Mucosa of rectum (tissue), 2 donors: ENCODE data around the gene CTIF.

Experiments
- H3K27ac ChIP-seq, 2 donors: one replicate each; pipeline ENCODE4 v1.7.0; 2013; ENCODE audit warnings: inconsistent platforms in 2 of 2, low read depth in 2 of 2, low read length in 2 of 2
- H3K27me3 ChIP-seq, 2 donors: one replicate each; pipeline ENCODE4 v1.7.0; 2013; ENCODE audit warnings: low read length in 2 of 2; ENCODE audit not compliant: control insufficient read depth in 2 of 2, insufficient read depth in 2 of 2
- H3K36me3 ChIP-seq, 2 donors: one replicate each; pipeline ENCODE4 v1.7.0; 2013; ENCODE audit warnings: low read length in 2 of 2; ENCODE audit not compliant: control insufficient read depth in 2 of 2, insufficient read depth in 2 of 2
- H3K4me1 ChIP-seq, 2 donors: one replicate each; pipeline ENCODE4 v1.7.0; 2013; ENCODE audit warnings: low read length in 2 of 2, mild to moderate bottlenecking in 1 of 2; ENCODE audit not compliant: control insufficient read depth in 2 of 2, insufficient read depth in 2 of 2
- H3K4me3 ChIP-seq, 2 donors: one replicate each; pipeline ENCODE4 v1.7.0; 2013; ENCODE audit warnings: low read length in 2 of 2
- H3K9ac ChIP-seq, 2 donors: one replicate each; pipeline ENCODE4 v1.7.0; 2013; ENCODE audit warnings: low read length in 2 of 2, low read depth in 1 of 2, mild to moderate bottlenecking in 1 of 2
- H3K9me3 ChIP-seq, 2 donors: one replicate each; pipeline ENCODE4 v1.7.0; 2013; ENCODE audit warnings: low read length in 2 of 2; ENCODE audit not compliant: control insufficient read depth in 2 of 2
- donor health status: healthy.
- donor health status: Normal muscosa, but diverticular disease.

CTIF gene

GRCh38 chr18:48562075-48562474 is 23.2 kb downstream of the CTIF start:
- Histone ChIP-seq H3K36me3 (no peaks in the 10 kb centered on the region), H3K9ac (no peak overlapping the region), H3K4me3 (no peak overlapping the region), H3K4me1 (peaks cover 0 to 2% of the 10 kb centered on the region in 2 donors), H3K9me3 (no peaks in the 10 kb centered on the region), H3K27ac (no peak overlapping the region), H3K27me3 (no peaks in the 10 kb centered on the region)

- Histone ChIP-seq H3K36me3 (no peaks in the 10 kb centered on the region), H3K4me3 (no peak overlapping the region), H3K9me3 (no peaks in the 10 kb centered on the region), H3K27ac (no peak overlapping the region), H3K27me3 (no peaks in the 10 kb centered on the region), H3K4me1 (peaks cover 0 to 2% of the 10 kb centered on the region in 2 donors), H3K9ac (no peak overlapping the region)
Observed at GRCh38 chr18:48563027-48563426, 24.2 kb downstream of the CTIF start.

GRCh38 chr18:48564139-48564538 is 25.3 kb downstream of the CTIF start:
- peaks cover 0 to 2% of the 10 kb centered on the region in 2 donors for H3K4me1 ChIP-seq

GRCh38 chr18:48565105-48565504 is 26.3 kb downstream of the CTIF start:
- no peak overlapping the region for H3K4me3 ChIP-seq
- no peak overlapping the region for H3K9ac ChIP-seq
- no peaks in the 10 kb centered on the region for H3K27me3 ChIP-seq
- H3K36me3 ChIP-seq: no peaks in the 10 kb centered on the region
- peaks cover 0 to 2% of the 10 kb centered on the region in 2 donors for H3K4me1 ChIP-seq
- no peaks in the 10 kb centered on the region for H3K9me3 ChIP-seq
- no peak overlapping the region for H3K27ac ChIP-seq

More at GRCh38 chr18:48564139-48564538, 25.3 kb downstream of the CTIF start:
- H3K4me3 ChIP-seq: no peak overlapping the region
- H3K9ac ChIP-seq: no peak overlapping the region
- H3K9me3 ChIP-seq: no peaks in the 10 kb centered on the region
- no peaks in the 10 kb centered on the region for H3K27me3 ChIP-seq
- no peaks in the 10 kb centered on the region for H3K36me3 ChIP-seq
- H3K27ac ChIP-seq: no peak overlapping the region

GRCh38 chr18:48566589-48566988 is 27.8 kb downstream of the CTIF start:
- H3K4me3 ChIP-seq: no peak overlapping the region
- no peak overlapping the region for H3K27ac ChIP-seq
- H3K9ac ChIP-seq: no peak overlapping the region
- H3K27me3 ChIP-seq: no peaks in the 10 kb centered on the region
- H3K4me1 ChIP-seq: peaks cover 0 to 2% of the 10 kb centered on the region in 2 donors
- H3K9me3 ChIP-seq: no peaks in the 10 kb centered on the region
- no peaks in the 10 kb centered on the region for H3K36me3 ChIP-seq

- Histone ChIP-seq H3K4me1 (peaks cover 0 to 1% of the 10 kb centered on the region in 2 donors), H3K27ac (no peak overlapping the region), H3K4me3 (no peak overlapping the region), H3K27me3 (no peaks in the 10 kb centered on the region), H3K9ac (no peak overlapping the region), H3K9me3 (no peaks in the 10 kb centered on the region), H3K36me3 (no peaks in the 10 kb centered on the region)
Observed at GRCh38 chr18:48567388-48567787, 28.6 kb downstream of the CTIF start.

GRCh38 chr18:48569139-48569914 is 30.5 kb downstream of the CTIF start:
- Histone ChIP-seq H3K9ac (no peak overlapping the region), H3K9me3 (no peaks in the 10 kb centered on the region), H3K4me3 (no peak overlapping the region), H3K27me3 (no peaks in the 10 kb centered on the region), H3K4me1 (no peaks in the 10 kb centered on the region), H3K27ac (no peak overlapping the region), H3K36me3 (no peaks in the 10 kb centered on the region)

- Histone ChIP-seq H3K27me3 (no peaks in the 10 kb centered on the region), H3K36me3 (no peaks in the 10 kb centered on the region), H3K9ac (no peak overlapping the region), H3K4me3 (no peak overlapping the region), H3K27ac (no peak overlapping the region), H3K4me1 (no peaks in the 10 kb centered on the region), H3K9me3 (no peaks in the 10 kb centered on the region)
Observed at GRCh38 chr18:48569915-48570264, 31.1 kb downstream of the CTIF start.

- no peaks in the 10 kb centered on the region for H3K36me3 ChIP-seq
- no peaks in the 10 kb centered on the region for H3K9me3 ChIP-seq
- no peak overlapping the region for H3K9ac ChIP-seq
- no peak overlapping the region for H3K27ac ChIP-seq
- no peaks in the 10 kb centered on the region for H3K4me1 ChIP-seq
- no peaks in the 10 kb centered on the region for H3K27me3 ChIP-seq
- no peak overlapping the region for H3K4me3 ChIP-seq
Observed at GRCh38 chr18:48570313-48570712, 31.5 kb downstream of the CTIF start.

GRCh38 chr18:48571639-48572384 is 33.0 kb downstream of the CTIF start:
- no peak overlapping the region for H3K4me3 ChIP-seq
- H3K9me3 ChIP-seq: no peaks in the 10 kb centered on the region
- no peaks in the 10 kb centered on the region for H3K27me3 ChIP-seq
- no peaks in the 10 kb centered on the region for H3K4me1 ChIP-seq
- H3K36me3 ChIP-seq: no peaks in the 10 kb centered on the region
- no peak overlapping the region for H3K9ac ChIP-seq
- H3K27ac ChIP-seq: no peak overlapping the region
